GM23338 (cell line): Measurements from ENCODE around the gene ZDHHC1.

ENCODE experiments used
- CREB1 ChIP-seq: fragments of 250-450 bp; sonication (Bioruptor Pico); IDR thresholded peaks from 2 replicates; pipeline ENCODE4 v1.5.0; 2020; ENCODE audit warnings: low read depth, mild to moderate bottlenecking, moderate library complexity
- EZH2 ChIP-seq: fragments of 200-600 bp; sonication (generic); IDR thresholded peaks from one replicate; pipeline ENCODE4 v1.8.0; 2017; ENCODE audit warnings: antibody characterized with exemption, mild to moderate bottlenecking, low read depth; ENCODE audit not compliant: unreplicated experiment
- EZH2phosphoT487 ChIP-seq: fragments of 200-600 bp; sonication (generic); IDR thresholded peaks from one replicate; pipeline ENCODE4 v1.8.1; 2018; ENCODE audit warnings: antibody characterized with exemption; ENCODE audit not compliant: unreplicated experiment
- JUNB ChIP-seq: IDR thresholded peaks from one replicate; pipeline ENCODE4 v1.6.1; 2016; ENCODE audit warnings: antibody characterized with exemption; ENCODE audit not compliant: unreplicated experiment
- POLR2AphosphoS5 ChIP-seq: IDR thresholded peaks from 2 replicates; pipeline ENCODE4 v1.6.1; 2016; ENCODE audit warnings: antibody characterized with exemption, low read depth
- STAT1 ChIP-seq: IDR thresholded peaks from one replicate; pipeline ENCODE4 v1.6.1; 2016; ENCODE audit warnings: antibody characterized with exemption; ENCODE audit not compliant: unreplicated experiment
- ZNF114 ChIP-seq: fragments of 250-450 bp; sonication (Bioruptor Pico); IDR thresholded peaks from 2 replicates; pipeline ENCODE4 v1.5.0; 2020; ENCODE audit warnings: mild to moderate bottlenecking, moderate library complexity
- ZNF331 ChIP-seq: fragments of 250-450 bp; sonication (Bioruptor Pico); IDR thresholded peaks from 2 replicates; pipeline ENCODE4 v1.5.0; 2020; ENCODE audit warnings: low read depth, mild to moderate bottlenecking, moderate library complexity
- TF ChIP-seq, protein P1 (sequence below), 2 experiments: fragments of 200-600 bp in 1 of 2; sonication (generic) in 1 of 2; conservative IDR thresholded peaks; 2 replicates each; pipeline versions ENCODE4 v1.5.1 to v1.6.1; 2016 to 2017; ENCODE audit warnings: antibody characterized with exemption in 2 of 2, low read depth in 2 of 2, mild to moderate bottlenecking in 2 of 2, moderate library complexity in 1 of 2
- TF ChIP-seq, protein P2 (sequence below): IDR thresholded peaks from one replicate; pipeline ENCODE4 v1.6.1; 2018; ENCODE audit warnings: antibody characterized with exemption; ENCODE audit not compliant: unreplicated experiment
- TF ChIP-seq, protein P3 (sequence below): IDR thresholded peaks from 2 replicates; pipeline ENCODE4 v1.6.1; 2016; ENCODE audit warnings: antibody characterized with exemption
- TF ChIP-seq, protein P4 (sequence below): fragments of 250-450 bp; sonication (Bioruptor Pico); IDR thresholded peaks from 2 replicates; pipeline ENCODE4 v1.5.0; 2020; ENCODE audit warnings: mild to moderate bottlenecking, moderate library complexity

DNA sequence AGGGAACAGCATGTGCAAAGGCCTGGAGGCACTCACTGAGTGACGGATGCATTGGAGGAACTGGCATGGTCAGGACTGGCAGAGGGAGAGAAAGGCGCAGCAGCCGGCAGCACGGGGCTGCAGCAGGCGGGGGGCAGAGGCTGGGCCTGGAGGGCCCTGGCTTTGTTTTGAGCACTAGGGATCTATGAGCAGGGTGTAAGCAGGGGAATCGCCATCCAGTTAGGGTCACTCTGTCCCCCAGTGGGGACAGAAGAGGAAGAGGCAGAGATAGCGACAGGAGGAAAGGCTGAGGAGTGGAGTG is 28.8 kb upstream of the ZDHHC1 start:
- TF ChIP-seq POLR2AphosphoS5 (no peak), EZH2 (no peak), EZH2phosphoT487 (no peak), CREB1 (CRISPR knock-in tag) (no peak), ZNF331 (CRISPR knock-in tag) (no peak), STAT1 (no peak), ZNF114 (no peak), JUNB (no peak)
- TF ChIP-seq, protein P1, sequence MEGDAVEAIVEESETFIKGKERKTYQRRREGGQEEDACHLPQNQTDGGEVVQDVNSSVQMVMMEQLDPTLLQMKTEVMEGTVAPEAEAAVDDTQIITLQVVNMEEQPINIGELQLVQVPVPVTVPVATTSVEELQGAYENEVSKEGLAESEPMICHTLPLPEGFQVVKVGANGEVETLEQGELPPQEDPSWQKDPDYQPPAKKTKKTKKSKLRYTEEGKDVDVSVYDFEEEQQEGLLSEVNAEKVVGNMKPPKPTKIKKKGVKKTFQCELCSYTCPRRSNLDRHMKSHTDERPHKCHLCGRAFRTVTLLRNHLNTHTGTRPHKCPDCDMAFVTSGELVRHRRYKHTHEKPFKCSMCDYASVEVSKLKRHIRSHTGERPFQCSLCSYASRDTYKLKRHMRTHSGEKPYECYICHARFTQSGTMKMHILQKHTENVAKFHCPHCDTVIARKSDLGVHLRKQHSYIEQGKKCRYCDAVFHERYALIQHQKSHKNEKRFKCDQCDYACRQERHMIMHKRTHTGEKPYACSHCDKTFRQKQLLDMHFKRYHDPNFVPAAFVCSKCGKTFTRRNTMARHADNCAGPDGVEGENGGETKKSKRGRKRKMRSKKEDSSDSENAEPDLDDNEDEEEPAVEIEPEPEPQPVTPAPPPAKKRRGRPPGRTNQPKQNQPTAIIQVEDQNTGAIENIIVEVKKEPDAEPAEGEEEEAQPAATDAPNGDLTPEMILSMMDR (conservative IDR thresholded peaks at IDR 0.05; ENCODE audit: low read depth in 2 of 2) = no peak
- TF ChIP-seq, protein P2, sequence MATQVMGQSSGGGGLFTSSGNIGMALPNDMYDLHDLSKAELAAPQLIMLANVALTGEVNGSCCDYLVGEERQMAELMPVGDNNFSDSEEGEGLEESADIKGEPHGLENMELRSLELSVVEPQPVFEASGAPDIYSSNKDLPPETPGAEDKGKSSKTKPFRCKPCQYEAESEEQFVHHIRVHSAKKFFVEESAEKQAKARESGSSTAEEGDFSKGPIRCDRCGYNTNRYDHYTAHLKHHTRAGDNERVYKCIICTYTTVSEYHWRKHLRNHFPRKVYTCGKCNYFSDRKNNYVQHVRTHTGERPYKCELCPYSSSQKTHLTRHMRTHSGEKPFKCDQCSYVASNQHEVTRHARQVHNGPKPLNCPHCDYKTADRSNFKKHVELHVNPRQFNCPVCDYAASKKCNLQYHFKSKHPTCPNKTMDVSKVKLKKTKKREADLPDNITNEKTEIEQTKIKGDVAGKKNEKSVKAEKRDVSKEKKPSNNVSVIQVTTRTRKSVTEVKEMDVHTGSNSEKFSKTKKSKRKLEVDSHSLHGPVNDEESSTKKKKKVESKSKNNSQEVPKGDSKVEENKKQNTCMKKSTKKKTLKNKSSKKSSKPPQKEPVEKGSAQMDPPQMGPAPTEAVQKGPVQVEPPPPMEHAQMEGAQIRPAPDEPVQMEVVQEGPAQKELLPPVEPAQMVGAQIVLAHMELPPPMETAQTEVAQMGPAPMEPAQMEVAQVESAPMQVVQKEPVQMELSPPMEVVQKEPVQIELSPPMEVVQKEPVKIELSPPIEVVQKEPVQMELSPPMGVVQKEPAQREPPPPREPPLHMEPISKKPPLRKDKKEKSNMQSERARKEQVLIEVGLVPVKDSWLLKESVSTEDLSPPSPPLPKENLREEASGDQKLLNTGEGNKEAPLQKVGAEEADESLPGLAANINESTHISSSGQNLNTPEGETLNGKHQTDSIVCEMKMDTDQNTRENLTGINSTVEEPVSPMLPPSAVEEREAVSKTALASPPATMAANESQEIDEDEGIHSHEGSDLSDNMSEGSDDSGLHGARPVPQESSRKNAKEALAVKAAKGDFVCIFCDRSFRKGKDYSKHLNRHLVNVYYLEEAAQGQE = no peak
- TF ChIP-seq, protein P3, sequence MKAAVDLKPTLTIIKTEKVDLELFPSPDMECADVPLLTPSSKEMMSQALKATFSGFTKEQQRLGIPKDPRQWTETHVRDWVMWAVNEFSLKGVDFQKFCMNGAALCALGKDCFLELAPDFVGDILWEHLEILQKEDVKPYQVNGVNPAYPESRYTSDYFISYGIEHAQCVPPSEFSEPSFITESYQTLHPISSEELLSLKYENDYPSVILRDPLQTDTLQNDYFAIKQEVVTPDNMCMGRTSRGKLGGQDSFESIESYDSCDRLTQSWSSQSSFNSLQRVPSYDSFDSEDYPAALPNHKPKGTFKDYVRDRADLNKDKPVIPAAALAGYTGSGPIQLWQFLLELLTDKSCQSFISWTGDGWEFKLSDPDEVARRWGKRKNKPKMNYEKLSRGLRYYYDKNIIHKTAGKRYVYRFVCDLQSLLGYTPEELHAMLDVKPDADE = no peak
- TF ChIP-seq, protein P4, sequence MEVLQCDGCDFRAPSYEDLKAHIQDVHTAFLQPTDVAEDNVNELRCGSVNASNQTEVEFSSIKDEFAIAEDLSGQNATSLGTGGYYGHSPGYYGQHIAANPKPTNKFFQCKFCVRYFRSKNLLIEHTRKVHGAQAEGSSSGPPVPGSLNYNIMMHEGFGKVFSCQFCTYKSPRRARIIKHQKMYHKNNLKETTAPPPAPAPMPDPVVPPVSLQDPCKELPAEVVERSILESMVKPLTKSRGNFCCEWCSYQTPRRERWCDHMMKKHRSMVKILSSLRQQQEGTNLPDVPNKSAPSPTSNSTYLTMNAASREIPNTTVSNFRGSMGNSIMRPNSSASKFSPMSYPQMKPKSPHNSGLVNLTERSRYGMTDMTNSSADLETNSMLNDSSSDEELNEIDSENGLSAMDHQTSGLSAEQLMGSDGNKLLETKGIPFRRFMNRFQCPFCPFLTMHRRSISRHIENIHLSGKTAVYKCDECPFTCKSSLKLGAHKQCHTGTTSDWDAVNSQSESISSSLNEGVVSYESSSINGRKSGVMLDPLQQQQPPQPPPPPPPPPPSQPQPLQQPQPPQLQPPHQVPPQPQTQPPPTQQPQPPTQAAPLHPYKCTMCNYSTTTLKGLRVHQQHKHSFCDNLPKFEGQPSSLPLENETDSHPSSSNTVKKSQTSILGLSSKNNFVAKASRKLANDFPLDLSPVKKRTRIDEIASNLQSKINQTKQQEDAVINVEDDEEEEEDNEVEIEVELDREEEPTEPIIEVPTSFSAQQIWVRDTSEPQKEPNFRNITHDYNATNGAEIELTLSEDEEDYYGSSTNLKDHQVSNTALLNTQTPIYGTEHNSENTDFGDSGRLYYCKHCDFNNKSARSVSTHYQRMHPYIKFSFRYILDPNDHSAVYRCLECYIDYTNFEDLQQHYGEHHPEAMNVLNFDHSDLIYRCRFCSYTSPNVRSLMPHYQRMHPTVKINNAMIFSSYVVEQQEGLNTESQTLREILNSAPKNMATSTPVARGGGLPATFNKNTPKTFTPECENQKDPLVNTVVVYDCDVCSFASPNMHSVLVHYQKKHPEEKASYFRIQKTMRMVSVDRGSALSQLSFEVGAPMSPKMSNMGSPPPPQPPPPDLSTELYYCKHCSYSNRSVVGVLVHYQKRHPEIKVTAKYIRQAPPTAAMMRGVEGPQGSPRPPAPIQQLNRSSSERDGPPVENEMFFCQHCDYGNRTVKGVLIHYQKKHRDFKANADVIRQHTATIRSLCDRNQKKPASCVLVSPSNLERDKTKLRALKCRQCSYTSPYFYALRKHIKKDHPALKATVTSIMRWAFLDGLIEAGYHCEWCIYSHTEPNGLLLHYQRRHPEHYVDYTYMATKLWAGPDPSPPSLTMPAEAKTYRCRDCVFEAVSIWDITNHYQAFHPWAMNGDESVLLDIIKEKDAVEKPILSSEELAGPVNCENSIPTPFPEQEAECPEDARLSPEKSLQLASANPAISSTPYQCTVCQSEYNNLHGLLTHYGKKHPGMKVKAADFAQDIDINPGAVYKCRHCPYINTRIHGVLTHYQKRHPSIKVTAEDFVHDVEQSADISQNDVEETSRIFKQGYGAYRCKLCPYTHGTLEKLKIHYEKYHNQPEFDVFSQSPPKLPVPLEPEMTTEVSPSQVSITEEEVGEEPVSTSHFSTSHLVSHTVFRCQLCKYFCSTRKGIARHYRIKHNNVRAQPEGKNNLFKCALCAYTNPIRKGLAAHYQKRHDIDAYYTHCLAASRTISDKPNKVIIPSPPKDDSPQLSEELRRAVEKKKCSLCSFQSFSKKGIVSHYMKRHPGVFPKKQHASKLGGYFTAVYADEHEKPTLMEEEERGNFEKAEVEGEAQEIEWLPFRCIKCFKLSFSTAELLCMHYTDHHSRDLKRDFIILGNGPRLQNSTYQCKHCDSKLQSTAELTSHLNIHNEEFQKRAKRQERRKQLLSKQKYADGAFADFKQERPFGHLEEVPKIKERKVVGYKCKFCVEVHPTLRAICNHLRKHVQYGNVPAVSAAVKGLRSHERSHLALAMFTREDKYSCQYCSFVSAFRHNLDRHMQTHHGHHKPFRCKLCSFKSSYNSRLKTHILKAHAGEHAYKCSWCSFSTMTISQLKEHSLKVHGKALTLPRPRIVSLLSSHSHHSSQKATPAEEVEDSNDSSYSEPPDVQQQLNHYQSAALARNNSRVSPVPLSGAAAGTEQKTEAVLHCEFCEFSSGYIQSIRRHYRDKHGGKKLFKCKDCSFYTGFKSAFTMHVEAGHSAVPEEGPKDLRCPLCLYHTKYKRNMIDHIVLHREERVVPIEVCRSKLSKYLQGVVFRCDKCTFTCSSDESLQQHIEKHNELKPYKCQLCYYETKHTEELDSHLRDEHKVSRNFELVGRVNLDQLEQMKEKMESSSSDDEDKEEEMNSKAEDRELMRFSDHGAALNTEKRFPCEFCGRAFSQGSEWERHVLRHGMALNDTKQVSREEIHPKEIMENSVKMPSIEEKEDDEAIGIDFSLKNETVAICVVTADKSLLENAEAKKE (CRISPR knock-in tag) = no peak
